PC-3 (cell line): ENCODE data around the gene RAB3GAP2. TPM values are rescaled to one million over a fixed set of nuclear protein-coding genes. Genes with fewer than 3 reads are reported as not detected.

ENCODE experiments used
- ATAC-seq: fragments of 200-7000 bp; cut with Tn5 transposase; 2 replicates; pipeline ENCODE4 v1.9.1; 2020; ENCODE audit warnings: mild to moderate bottlenecking, moderate library complexity
- BruUV-seq: library from RNA; stranded (reverse); fragments of 400-500 nt; replicated peaks from 2 replicates; lab custom pipeline; 2021; lab: Mats Ljungman, UMichigan
- CTCF ChIA-PET: fragments of 300-600 bp; sonication (Branson Sonifier 250); formaldehyde crosslinking; loops from one replicate; lab custom pipeline; 2022; ENCODE audit warnings: antibody characterized with exemption; lab: Charles Lee
- POLR2A ChIA-PET: fragments of 300-600 bp; sonication (Branson Sonifier 250); formaldehyde crosslinking; loops from one replicate; lab custom pipeline; 2022; ENCODE audit warnings: antibody characterized with exemption; ENCODE audit not compliant: unreplicated experiment; lab: Charles Lee
- DNase-seq: peaks from one replicate; pipeline ENCODE4 v3.0.0-alpha.2; 2015
- H2AFZ ChIP-seq: fragments of 300-600 bp; sonication (generic); 2 replicates; pipeline ENCODE4 v1.6.0; 2016; ENCODE audit warnings: antibody characterized with exemption, low read length
- H3F3A ChIP-seq: fragments of 300-600 bp; sonication (generic); one replicate; pipeline ENCODE4 v1.6.0; 2017; ENCODE audit warnings: antibody characterized with exemption, low read length, control low read depth, mild to moderate bottlenecking; ENCODE audit not compliant: unreplicated experiment
- H3K27ac ChIP-seq: fragments of 300-600 bp; sonication (generic); 2 replicates; pipeline ENCODE4 v1.5.1; 2016; ENCODE audit warnings: mild to moderate bottlenecking, low read length
- H3K27me3 ChIP-seq: fragments of 300-600 bp; sonication (generic); 2 replicates; pipeline ENCODE4 v1.6.1; 2016; ENCODE audit warnings: low read length, mixed read lengths
- H3K36me3 ChIP-seq: fragments of 300-600 bp; sonication (generic); 2 replicates; pipeline ENCODE4 v1.6.1; 2016; ENCODE audit warnings: low read depth, mixed run types, low read length, mixed read lengths
- H3K4me1 ChIP-seq: fragments of 300-600 bp; sonication (generic); 2 replicates; pipeline ENCODE4 v1.5.1; 2016; ENCODE audit warnings: low read length; ENCODE audit not compliant: insufficient read depth
- H3K4me2 ChIP-seq: fragments of 300-600 bp; sonication (generic); 2 replicates; pipeline ENCODE4 v1.6.0; 2016; ENCODE audit warnings: low read length
- H3K4me3 ChIP-seq: fragments of 300-600 bp; sonication (generic); 2 replicates; pipeline ENCODE4 v1.5.1; 2016; ENCODE audit warnings: mild to moderate bottlenecking, low read length, mixed read lengths
- H3K79me2 ChIP-seq: fragments of 300-600 bp; sonication (generic); 2 replicates; pipeline ENCODE4 v1.6.1; 2017; ENCODE audit warnings: low read length, mixed read lengths
- H3K9ac ChIP-seq: fragments of 300-600 bp; sonication (generic); 2 replicates; pipeline ENCODE4 v1.6.0; 2016; ENCODE audit warnings: mild to moderate bottlenecking, low read length
- H3K9me2 ChIP-seq: fragments of 300-600 bp; sonication (generic); replicated peaks from 2 replicates; pipeline ENCODE4 v1.6.1; 2016; ENCODE audit warnings: mixed run types, low read length, mixed read lengths
- H3K9me3 ChIP-seq: fragments of 300-600 bp; sonication (generic); 2 replicates; pipeline ENCODE4 v1.6.1; 2016; ENCODE audit warnings: low read length, mixed read lengths
- H4K20me1 ChIP-seq: fragments of 300-600 bp; sonication (generic); 2 replicates; pipeline ENCODE4 v1.6.1; 2016; ENCODE audit warnings: low read length, mixed read lengths
- EZH2 ChIP-seq: fragments of 300-600 bp; sonication (generic); IDR thresholded peaks from one replicate; pipeline ENCODE4 v1.6.1; 2017; ENCODE audit warnings: antibody characterized with exemption, mild to moderate bottlenecking, low read length; ENCODE audit not compliant: unreplicated experiment
- EZH2phosphoT487 ChIP-seq: fragments of 300-600 bp; sonication (generic); IDR thresholded peaks from 2 replicates; pipeline ENCODE4 v1.6.1; 2018; ENCODE audit warnings: mild to moderate bottlenecking, antibody characterized with exemption, low read length, borderline replicate concordance
- intact Hi-C: fragments of 100-400 bp; cut with micrococcal nuclease; formaldehyde crosslinking; loops from 2 replicates; pipeline ENCODE4 v1.9.0; 2023
- total RNA-seq: library from RNA; depleted of rRNA; stranded (reverse); fragments of >200 nt; gene quantifications from 2 replicates; pipeline ENCODE4 v1.2.3, GENCODE V29; 2014
- TF ChIP-seq, protein P1 (sequence below): fragments of 300-600 bp; sonication (generic); conservative IDR thresholded peaks from 2 replicates; pipeline ENCODE4 v1.5.1; 2017; ENCODE audit warnings: antibody characterized with exemption, low read depth, mild to moderate bottlenecking, low read length

Gene RAB3GAP2
- total RNA-seq, 1 experiment from 2014 or later = 16.7 TPM

- peak; percentile 48 for ATAC-seq
- no peaks in the 10 kb centered on the region for H3K9me2 ChIP-seq
- DNase-seq = no peak
- intact Hi-C loops = no loop called here
- H2AFZ ChIP-seq = no peak overlapping the region
- no peaks in the 10 kb centered on the region for H3F3A ChIP-seq
- no peaks in the 10 kb centered on the region for H3K79me2 ChIP-seq
- H3K9ac ChIP-seq = no peak overlapping the region
- H3K4me3 ChIP-seq = no peak overlapping the region
- TF ChIP-seq, protein P1, sequence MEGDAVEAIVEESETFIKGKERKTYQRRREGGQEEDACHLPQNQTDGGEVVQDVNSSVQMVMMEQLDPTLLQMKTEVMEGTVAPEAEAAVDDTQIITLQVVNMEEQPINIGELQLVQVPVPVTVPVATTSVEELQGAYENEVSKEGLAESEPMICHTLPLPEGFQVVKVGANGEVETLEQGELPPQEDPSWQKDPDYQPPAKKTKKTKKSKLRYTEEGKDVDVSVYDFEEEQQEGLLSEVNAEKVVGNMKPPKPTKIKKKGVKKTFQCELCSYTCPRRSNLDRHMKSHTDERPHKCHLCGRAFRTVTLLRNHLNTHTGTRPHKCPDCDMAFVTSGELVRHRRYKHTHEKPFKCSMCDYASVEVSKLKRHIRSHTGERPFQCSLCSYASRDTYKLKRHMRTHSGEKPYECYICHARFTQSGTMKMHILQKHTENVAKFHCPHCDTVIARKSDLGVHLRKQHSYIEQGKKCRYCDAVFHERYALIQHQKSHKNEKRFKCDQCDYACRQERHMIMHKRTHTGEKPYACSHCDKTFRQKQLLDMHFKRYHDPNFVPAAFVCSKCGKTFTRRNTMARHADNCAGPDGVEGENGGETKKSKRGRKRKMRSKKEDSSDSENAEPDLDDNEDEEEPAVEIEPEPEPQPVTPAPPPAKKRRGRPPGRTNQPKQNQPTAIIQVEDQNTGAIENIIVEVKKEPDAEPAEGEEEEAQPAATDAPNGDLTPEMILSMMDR = no peak
- TF ChIP-seq EZH2 = no peak
- no peak for TF ChIP-seq EZH2phosphoT487
- H3K4me2 ChIP-seq = no peak overlapping the region
- no peaks in the 10 kb centered on the region for H4K20me1 ChIP-seq
- POLR2A ChIA-PET = no interaction called here
- CTCF ChIA-PET = no interaction called here
- no peak overlapping the region for H3K27ac ChIP-seq
- no peaks in the 10 kb centered on the region for H3K9me3 ChIP-seq
- no TSS peak for BruUV-seq
- no peaks in the 10 kb centered on the region for H3K27me3 ChIP-seq
- H3K4me1 ChIP-seq = no peaks in the 10 kb centered on the region
- H3K36me3 ChIP-seq = peaks cover 30% of the 10 kb centered on the region
These were observed 114.5 kb downstream of the RAB3GAP2 start for GRCh38 chr1:220157738-220158137.

GRCh38 chr1:220156620-220157146, 115.6 kb downstream of the RAB3GAP2 start:
- H3K9me2 ChIP-seq = no peaks in the 10 kb centered on the region
- H3K9ac ChIP-seq = no peak overlapping the region
- intact Hi-C loops = no loop called here
- H3F3A ChIP-seq = no peaks in the 10 kb centered on the region
- H3K4me1 ChIP-seq = no peaks in the 10 kb centered on the region
- peaks cover 35% of the 10 kb centered on the region for H3K36me3 ChIP-seq
- TF ChIP-seq, protein P1 = no peak
- TF ChIP-seq EZH2phosphoT487 = no peak
- TF ChIP-seq EZH2 = no peak
- ChIA-PET CTCF (interaction anchor here (0.6 kb wide), 1 partner anchor 33 kb away, joined by 3 read pairs; no protein-coding TSS in a partner anchor), POLR2A (no interaction called here)
- no peak for DNase-seq
- H2AFZ ChIP-seq = no peak overlapping the region
- no peaks in the 10 kb centered on the region for H3K9me3 ChIP-seq
- no TSS peak for BruUV-seq
- H3K4me3 ChIP-seq = no peak overlapping the region
- H3K27me3 ChIP-seq = no peaks in the 10 kb centered on the region
- ATAC-seq = no peak
- no peak overlapping the region for H3K4me2 ChIP-seq
- H4K20me1 ChIP-seq = no peaks in the 10 kb centered on the region
- no peak overlapping the region for H3K27ac ChIP-seq
- H3K79me2 ChIP-seq = no peaks in the 10 kb centered on the region

DNA sequence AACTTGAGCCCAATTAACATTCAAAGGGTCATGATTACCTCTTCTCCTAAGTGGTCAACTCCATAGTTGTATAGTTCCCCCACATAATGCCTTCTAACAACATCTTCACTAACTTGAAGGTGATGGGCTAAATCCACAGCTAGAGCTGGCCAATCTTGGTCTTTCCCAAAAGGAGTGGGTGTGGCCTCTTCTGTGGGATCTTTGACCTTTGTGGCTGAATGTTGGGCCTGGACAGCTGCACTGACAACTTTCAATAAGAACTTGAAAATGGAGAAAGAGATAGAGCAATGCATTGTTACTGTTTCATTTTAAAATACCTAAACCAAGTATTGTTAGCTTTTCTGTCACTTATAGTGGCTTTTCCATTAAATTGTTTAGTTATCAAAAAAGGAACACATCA, 119.1 kb downstream of the RAB3GAP2 start:
- ATAC-seq (no peak), DNase-seq (no peak)
- H3K9ac ChIP-seq = no peak overlapping the region
- H3K4me1 ChIP-seq = no peaks in the 10 kb centered on the region
- no peaks in the 10 kb centered on the region for H3F3A ChIP-seq
- no peak overlapping the region for H3K27ac ChIP-seq
- ChIA-PET POLR2A (no interaction called here), CTCF (no interaction called here)
- no peaks in the 10 kb centered on the region for H4K20me1 ChIP-seq
- H3K27me3 ChIP-seq = no peaks in the 10 kb centered on the region
- no peak for TF ChIP-seq EZH2phosphoT487
- TF ChIP-seq, protein P1 = no peak
- TF ChIP-seq EZH2 = no peak
- H3K36me3 ChIP-seq = peaks cover 48% of the 10 kb centered on the region
- no peaks in the 10 kb centered on the region for H3K9me2 ChIP-seq
- H3K9me3 ChIP-seq = no peaks in the 10 kb centered on the region
- H2AFZ ChIP-seq = no peak overlapping the region
- no TSS peak for BruUV-seq
- no peaks in the 10 kb centered on the region for H3K79me2 ChIP-seq
- intact Hi-C loops = no loop called here
- H3K4me2 ChIP-seq = no peak overlapping the region
- H3K4me3 ChIP-seq = no peak overlapping the region
